ENCODE results near the gene FBLN1.
"Not testable (repeated sequence)": the region's sequence is repeated elsewhere in the genome, so short reads cannot be mapped to it uniquely, and the experiment has no call there.

FBLN1 gene

GRCh38 chr22:45548991-45549761 lies 46.5 kb downstream of the FBLN1 start:
- no peak for DNase-seq

GRCh38 chr22:45549762-45550378 lies 47.2 kb downstream of the FBLN1 start:
- DNase-seq, result no peak

GRCh38 chr22:45550416-45550815 lies 47.7 kb downstream of the FBLN1 start:
- no peak for DNase-seq

- no peak for DNase-seq
These were observed 48.2 kb downstream of the FBLN1 start for GRCh38 chr22:45550891-45551290.

GRCh38 chr22:45551310-45552016 lies 48.8 kb downstream of the FBLN1 start:
- no peak for DNase-seq

- no peak for DNase-seq
These were observed 49.3 kb downstream of the FBLN1 start for GRCh38 chr22:45552017-45552411.

GRCh38 chr22:45552580-45553350 lies 50.1 kb downstream of the FBLN1 start:
- no peak for DNase-seq

GRCh38 chr22:45553351-45554039 lies 50.8 kb downstream of the FBLN1 start:
- peak; percentile 73 for DNase-seq

- no peak for DNase-seq
These were observed 51.3 kb downstream of the FBLN1 start for GRCh38 chr22:45554040-45554406.

GRCh38 chr22:45554861-45555260 lies 52.2 kb downstream of the FBLN1 start:
- DNase-seq, result no peak

- DNase-seq, result not testable (repeated sequence)
These were observed 55.2 kb downstream of the FBLN1 start for GRCh38 chr22:45557926-45558325.

- DNase-seq, result not testable (repeated sequence)
These were observed 57.4 kb downstream of the FBLN1 start for GRCh38 chr22:45560092-45560491.

GRCh38 chr22:45560761-45561160 lies 58.1 kb downstream of the FBLN1 start:
- not testable (repeated sequence) for DNase-seq

GRCh38 chr22:45562102-45562501 lies 59.4 kb downstream of the FBLN1 start:
- DNase-seq, result no peak

GRCh38 chr22:45562537-45563361 lies 60.1 kb downstream of the FBLN1 start:
- DNase-seq, result no peak

- no peak for DNase-seq
These were observed 60.8 kb downstream of the FBLN1 start for GRCh38 chr22:45563362-45564040.

- no peak for DNase-seq
These were observed 61.8 kb downstream of the FBLN1 start for GRCh38 chr22:45564349-45565030.

- DNase-seq, result no peak
These were observed 62.5 kb downstream of the FBLN1 start for GRCh38 chr22:45565171-45565570.

GRCh38 chr22:45565973-45566372 lies 63.3 kb downstream of the FBLN1 start:
- no peak for DNase-seq

- DNase-seq, result no peak
These were observed 65.5 kb downstream of the FBLN1 start for GRCh38 chr22:45568213-45568612.
